ENCODE results near the gene DMBX1.

Gene DMBX1

DNA sequence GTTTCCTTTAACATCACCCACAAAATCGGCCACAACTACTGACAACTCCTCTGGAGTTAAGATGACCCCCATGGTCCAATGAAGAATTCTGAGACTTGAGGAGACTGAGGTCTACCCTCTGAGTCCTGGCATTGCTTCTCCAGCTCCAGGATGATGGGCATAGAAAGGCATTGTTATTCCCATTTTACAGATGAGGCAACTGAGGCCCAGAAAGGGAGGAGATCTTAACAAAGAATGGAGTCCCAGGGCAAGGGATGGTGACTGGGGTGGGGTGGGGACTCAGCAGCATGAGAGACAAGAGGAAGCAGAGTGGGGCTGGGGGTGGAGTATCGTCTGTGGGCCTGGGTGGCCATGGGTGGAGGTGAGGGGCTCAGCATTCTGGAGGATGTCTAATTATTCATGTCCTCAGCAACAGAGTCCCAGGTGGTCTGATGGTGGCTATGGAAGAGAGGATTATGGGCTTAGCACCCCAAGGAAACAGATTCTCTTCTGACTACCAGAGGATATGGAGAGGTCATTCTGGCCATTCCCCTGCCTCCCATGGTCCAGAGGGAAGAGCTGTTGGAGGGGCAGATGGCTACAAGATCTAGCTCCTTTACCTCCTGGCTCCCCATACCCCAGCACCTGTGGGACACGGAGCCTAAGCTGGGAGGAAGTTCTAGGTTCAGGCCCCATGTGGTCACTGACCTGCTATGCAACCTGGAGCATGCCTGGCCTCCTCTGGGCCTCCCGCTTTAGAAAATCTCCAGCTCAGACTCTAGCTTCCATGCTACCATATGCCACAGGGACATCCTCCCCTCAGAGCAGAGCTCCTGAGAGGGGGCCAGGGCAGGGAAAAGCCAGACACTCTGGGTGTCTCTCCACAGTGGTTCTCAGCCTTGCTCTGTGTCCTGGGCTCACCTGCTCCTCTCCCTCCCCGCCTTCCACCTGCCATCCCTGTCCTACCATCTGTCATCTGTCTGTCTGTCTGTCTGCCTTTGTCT, 37.4 kb upstream of the DMBX1 start:
- TF ChIP-seq POLR2A (IDR thresholded peaks at IDR 0.05; ENCODE audit: low read length) (no peak), GATA1 (IDR thresholded peaks at IDR 0.05; ENCODE audit: low read depth, low read length) (no peak)

DNA sequence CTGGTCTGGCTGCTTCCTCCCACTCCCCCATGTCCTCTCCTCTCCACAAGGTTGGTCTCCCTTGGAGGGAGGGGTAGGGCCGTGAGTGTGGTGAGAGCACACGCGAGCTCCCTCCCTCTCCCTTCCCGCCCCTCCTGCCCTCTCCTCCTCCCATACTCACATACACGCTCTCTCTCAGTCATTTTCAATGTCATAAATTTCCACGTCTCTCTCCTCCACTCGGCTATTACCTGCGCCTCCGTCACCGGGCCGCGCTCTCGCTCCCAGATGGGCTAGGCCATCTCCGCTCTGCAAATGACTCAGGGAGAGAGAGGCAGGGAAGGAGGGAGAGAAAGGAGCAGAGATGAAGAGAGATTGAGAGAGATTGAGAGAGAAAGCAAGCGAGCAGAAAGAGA, 36.7 kb upstream of the DMBX1 start:
- no peak for DNase-seq
- TF ChIP-seq POLR2A (IDR thresholded peaks at IDR 0.05; ENCODE audit: low read length) (no peak), GATA1 (IDR thresholded peaks at IDR 0.05; ENCODE audit: low read depth, low read length) (no peak)

More for the DNA sequence above, 37.4 kb upstream of the DMBX1 start:
- DNase-seq, result no peak

DNA sequence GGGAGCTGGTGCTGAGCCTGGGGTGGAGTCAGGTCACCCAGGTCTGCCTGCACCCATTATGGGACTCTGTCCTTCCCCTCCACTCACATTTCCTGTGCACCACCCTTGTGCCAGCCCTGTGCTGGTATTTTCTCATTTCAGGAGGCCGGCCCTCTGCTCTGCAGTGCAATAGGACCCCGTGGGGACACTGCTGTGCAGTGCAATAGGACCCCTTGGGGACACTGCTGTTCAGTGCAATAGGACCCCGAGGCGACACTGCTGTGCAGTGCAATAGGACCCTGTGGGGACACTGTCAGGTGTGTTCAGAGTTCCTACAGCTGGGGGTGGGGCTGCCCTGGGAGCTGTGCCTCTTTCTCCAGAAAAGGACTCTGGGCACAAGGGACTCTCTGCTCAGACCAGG, 36.2 kb upstream of the DMBX1 start:
- no peak for TF ChIP-seq POLR2A (IDR thresholded peaks at IDR 0.05; ENCODE audit: low read length)
- TF ChIP-seq GATA1 (IDR thresholded peaks at IDR 0.05; ENCODE audit: low read depth, low read length), result no peak
- DNase-seq, result no peak

DNA sequence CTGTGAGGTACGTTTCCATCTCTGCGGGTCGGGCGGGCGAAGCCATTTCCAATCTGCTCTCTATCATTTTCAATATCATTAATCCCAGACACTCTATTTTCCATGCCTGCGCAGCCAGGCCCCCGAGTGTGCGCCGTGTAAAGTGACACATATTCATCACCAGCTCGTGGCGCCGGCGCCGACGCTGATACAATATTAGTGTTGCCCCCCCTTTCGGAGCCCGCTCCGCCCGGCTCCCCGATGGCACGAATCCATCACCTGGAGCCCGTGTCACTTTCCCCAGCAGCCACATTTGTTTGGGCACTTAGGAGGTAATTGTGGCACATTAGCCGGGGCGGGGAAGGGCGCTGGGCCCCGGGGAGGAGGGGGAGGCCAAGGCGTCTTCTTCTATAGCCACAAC, 33.7 kb upstream of the DMBX1 start:
- DNase-seq, result no peak
- no peak for TF ChIP-seq POLR2A (IDR thresholded peaks at IDR 0.05; ENCODE audit: low read length)
- TF ChIP-seq GATA1 (IDR thresholded peaks at IDR 0.05; ENCODE audit: low read depth, low read length), result no peak

DNA sequence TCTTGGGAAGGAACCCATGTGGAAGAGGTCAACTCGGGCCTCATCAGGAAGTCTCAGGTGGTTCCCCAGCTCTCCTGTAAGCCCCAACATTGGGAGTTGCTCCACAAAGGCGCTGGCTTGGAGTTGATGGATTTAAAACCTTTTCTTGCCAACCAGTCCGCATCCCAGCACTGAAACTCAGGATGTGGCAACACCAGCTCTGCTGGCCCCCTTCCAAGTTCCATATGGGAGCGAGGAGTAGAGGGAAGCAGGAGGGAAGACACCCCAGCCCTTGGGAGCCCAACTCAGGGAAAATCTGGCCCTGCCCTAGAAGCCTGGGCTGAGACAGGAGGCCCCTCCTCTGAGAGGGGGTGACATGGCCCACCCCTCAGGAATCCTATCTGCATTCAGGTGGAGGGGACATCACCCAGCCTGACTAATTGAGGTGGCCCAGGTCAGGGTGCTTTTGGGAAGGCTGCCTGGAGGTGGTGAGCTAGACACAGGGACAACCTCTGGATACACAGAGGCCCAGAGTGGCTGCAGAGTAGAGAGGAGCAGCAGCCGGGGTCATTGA, 33.1 kb upstream of the DMBX1 start:
- no peak for DNase-seq
- TF ChIP-seq GATA1 (IDR thresholded peaks at IDR 0.05; ENCODE audit: low read depth, low read length), result no peak
- TF ChIP-seq POLR2A (IDR thresholded peaks at IDR 0.05; ENCODE audit: low read length), result no peak

DNA sequence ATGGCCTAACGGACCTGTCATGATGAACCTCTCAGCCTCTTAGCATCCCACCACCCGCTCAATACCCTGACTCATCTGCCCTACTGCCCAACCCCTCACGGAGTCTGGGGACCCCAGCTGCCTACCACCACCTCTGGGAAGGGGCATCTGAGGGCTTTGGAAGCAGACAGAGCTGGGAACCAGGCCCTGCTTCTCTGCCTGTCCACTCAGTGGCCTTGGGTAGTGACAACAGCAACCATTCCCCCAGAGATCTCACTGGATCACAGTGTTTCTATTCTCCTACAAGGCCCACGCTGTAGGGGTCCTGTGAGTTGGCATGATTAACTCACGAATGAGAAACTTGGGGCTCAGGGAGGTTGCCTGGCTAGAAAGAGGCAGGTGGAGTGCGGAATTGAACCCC, 32.5 kb upstream of the DMBX1 start:
- DNase-seq, result no peak
- TF ChIP-seq GATA1 (IDR thresholded peaks at IDR 0.05; ENCODE audit: low read depth, low read length) (no peak), POLR2A (IDR thresholded peaks at IDR 0.05; ENCODE audit: low read length) (no peak)

DNA sequence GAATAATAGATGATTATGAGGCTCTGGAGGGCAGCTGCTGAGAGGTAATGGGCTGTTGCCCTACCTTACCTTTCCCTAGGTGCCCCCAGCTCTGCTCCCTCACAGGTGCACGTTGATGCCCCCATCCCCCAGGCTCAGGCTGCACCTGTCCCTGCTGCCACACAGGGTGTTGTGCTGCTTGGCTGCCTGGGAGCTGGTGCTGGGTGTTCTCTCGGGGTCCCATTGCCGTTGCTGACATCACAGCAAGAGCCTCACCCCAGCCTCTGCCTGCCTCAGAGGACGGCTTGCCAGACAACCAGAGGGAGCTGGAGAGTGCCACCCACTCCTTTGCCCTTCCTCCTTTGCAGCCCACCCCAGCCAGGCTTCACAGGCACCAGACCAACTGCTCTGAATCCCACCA, 31.4 kb upstream of the DMBX1 start:
- TF ChIP-seq POLR2A (IDR thresholded peaks at IDR 0.05; ENCODE audit: low read length) (no peak), GATA1 (IDR thresholded peaks at IDR 0.05; ENCODE audit: low read depth, low read length) (no peak)
- DNase-seq, result no peak

DNA sequence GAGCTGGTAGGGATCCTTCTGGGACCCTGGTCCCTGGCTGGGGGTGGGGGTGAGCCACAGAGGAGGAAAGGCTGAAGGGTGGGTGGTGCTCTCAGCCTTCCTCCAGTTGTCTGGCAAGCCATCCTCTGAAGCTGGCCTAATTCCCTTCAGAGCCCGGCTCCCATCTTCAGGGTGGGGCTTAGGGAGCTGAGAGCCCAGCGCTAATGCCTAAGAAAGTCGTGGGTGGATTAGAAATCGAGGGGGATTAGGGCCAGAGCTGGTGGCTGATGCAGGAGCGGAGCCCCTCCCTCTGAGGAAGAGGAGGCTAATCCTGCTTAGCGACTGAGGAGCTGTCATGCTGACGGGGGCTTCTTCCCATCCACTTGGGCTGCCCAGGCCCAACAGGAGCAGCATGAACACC, 30.8 kb upstream of the DMBX1 start:
- no peak for TF ChIP-seq GATA1 (IDR thresholded peaks at IDR 0.05; ENCODE audit: low read depth, low read length)
- no peak for TF ChIP-seq POLR2A (IDR thresholded peaks at IDR 0.05; ENCODE audit: low read length)
- no peak for DNase-seq

DNA sequence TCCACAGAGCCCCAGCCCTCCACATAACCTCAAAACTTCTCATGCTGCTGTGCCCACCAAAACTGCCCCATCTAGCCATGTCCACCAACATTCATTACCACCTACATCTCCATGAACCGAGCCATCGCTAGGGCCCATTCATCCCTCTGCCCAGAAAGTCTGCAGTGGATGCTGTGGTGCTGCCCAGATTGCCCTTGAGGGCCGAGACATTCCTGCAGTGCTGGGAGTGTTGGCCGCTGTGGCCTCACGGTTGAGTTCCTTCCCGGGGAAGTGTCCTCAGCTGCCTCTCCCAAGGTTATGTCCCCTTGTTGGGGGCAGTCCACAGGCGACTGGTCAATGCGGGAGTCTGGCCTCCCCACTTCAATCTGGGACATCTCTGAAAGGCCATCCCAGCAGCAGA, 30.3 kb upstream of the DMBX1 start:
- TF ChIP-seq POLR2A (IDR thresholded peaks at IDR 0.05; ENCODE audit: low read length) (no peak), GATA1 (IDR thresholded peaks at IDR 0.05; ENCODE audit: low read depth, low read length) (no peak)
- no peak for DNase-seq

DNA sequence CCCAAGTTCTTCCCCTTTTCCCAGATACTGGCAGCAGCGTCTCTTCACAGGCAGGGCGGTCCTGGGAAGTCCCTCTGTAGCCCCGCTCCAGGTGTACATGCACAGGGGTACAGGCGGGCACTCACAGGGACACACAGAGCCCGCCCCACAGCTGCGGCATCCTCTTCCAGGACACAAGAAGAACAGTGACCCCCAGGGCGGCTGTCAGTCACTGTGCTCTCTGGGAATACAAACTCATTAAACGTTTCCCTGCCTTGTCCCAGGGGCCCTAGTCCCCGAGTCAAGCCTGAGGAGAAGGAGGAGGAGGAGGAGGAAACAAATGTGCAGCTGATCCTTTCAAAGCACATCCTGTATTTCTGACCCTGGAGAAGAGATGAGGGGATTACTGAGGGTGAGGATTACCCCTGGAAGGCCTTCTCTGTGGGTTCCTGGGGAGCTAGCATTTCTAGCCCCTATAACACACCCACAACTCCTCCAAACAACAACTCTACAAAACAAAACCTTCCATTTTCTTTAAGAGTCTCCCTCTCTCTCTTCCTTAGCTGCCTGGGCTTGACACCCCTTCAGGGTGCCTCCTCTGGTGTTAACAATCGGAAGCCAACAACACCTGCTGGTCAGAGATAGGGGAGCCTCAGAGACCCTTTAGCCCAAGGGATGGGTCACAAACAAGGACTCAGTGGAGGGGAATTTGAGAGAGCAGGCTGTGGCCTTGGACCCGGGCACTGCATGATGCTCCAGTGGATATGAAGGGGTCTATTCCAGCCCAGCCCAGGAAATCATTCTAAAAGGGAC, 28.4 kb upstream of the DMBX1 start:
- TF ChIP-seq GATA1 (IDR thresholded peaks at IDR 0.05; ENCODE audit: low read depth, low read length) (no peak), POLR2A (IDR thresholded peaks at IDR 0.05; ENCODE audit: low read length) (no peak)
- DNase-seq, result no peak

DNA sequence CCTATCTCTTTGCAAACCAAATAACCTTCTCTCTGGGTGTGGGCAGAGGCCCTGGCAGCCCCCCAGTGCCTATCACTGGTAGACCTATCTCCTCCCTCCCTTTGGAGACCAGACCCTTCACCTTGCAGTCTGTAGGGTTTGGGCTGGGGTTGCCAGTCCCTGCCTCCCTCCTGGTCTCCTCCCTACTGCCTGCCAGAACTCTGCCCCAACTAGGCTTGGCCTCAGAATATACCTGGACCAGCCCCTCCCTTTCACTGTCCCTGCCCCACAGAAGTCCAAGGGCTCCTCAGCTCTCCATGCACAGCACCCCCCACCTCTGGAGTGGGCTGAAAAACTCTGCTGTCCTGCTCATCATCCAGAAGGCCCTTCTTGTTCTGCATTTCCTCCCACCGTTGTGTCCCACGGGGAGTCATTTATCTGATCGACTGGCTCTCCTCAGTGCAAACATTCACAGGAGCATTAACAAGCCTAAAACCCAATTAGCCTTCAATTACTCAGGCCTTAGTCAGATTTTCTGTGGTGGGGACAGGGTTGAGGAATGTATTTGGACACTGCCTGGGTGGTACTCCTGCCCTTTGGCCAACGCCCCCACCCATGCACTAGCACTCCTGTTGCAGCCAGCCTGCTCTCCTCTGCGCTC, 27.7 kb upstream of the DMBX1 start:
- DNase-seq, result no peak
- TF ChIP-seq GATA1 (IDR thresholded peaks at IDR 0.05; ENCODE audit: low read depth, low read length), result no peak

DNA sequence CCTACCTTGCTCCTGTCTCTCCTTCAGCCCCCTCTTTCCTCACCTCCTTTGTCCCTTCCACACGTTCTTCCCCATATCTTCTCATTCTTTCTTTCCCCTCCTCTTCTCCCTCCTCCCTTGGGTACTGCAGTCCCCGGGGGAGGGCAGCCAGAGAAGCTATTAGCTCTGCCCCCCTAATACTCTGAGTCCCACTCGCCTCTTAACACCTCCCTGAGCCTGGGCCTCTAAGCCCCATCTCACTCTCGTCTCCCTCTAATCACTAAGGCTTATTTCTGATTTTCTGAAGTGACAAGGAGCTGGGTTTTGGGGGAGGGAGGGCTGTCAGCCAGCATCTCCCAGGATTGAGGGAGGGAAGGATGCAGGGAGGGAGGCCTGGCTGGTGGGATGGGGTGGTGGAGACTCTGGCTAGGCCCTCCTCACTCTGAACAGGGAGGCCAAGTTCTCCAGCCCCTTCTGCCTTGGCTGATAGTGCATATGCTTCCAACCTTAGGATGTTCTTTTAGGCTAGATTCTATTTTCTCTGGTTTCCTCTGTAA, 25.6 kb upstream of the DMBX1 start:
- no peak for TF ChIP-seq POLR2A (IDR thresholded peaks at IDR 0.05; ENCODE audit: low read length)
- TF ChIP-seq GATA1 (IDR thresholded peaks at IDR 0.05; ENCODE audit: low read depth, low read length), result no peak
- DNase-seq, result no peak

DNA sequence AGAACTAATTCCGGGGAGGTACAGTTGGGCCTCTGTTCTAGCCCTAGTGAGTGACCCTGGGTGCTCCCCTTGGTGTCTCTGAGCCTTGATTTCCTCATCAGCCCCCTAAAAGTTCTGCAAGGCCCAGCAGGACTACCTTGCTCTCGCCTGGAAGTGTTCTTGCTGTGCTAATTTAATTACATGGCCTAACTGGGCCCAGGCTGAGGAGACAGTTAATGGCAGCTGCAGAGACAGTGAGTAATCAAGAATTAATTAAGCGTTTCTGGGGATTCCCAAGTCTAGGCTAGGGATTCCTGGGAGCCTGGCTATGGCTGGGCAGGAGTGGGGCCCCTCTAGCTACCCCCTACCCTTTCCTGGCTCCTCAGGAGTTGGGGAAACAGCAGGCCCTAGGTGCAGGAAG, 24.7 kb upstream of the DMBX1 start:
- TF ChIP-seq POLR2A (IDR thresholded peaks at IDR 0.05; ENCODE audit: low read length) (no peak), GATA1 (IDR thresholded peaks at IDR 0.05; ENCODE audit: low read depth, low read length) (no peak)
- DNase-seq, result no peak
